COLO829 (cell line): ENCODE results near the gene ERI3.
"Not testable (repeated sequence)": the region's sequence is repeated elsewhere in the genome, so short reads cannot be mapped to it uniquely, and the experiment has no call there.

Experiments used
- DNase-seq: peaks from one replicate; pipeline ENCODE4 v3.0.0; 2012; ENCODE audit warnings: low spot score

The ERI3 gene

DNA sequence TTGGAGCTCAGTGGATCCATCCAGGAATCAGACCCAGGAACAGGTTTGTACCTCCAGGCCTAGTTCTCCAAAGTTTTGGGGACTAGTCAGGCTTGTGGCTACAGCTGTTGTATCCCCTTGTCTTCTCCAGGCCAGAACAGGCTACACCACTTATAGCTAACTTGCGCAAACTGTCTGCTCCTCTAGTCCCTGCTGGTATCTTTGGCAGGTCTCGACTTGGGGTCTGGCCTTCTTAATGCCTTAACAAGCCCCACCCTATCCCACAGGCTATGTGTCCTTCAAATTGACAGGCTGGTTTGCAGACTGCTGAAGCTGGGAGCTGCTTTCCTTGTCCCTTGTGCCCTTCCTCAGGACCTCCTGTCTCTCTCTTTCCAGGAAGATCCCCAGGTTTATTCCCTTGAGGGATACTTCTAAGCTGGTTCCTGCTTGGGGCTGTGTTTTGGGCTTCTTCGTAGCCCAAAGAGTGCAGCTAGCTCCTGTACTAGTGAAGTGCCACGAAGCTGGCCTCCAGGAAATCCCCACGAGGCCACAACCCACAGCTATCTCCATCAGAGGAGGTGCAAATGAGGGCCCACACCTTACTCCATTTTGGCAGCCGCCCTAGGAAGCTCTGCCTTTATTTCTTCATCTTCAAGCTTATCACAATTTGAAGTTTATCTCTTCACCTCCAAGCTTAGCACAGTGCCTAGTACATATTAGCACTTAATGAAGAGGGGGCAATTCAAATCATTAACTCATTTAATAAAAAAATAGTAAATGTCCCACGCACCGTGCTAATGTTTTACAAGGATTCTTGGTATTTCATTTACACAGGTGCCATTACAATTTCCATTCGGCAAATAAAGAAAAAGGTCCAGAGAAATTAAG, 142.5 kb downstream of the ERI3 start:
- no peak for DNase-seq

DNA sequence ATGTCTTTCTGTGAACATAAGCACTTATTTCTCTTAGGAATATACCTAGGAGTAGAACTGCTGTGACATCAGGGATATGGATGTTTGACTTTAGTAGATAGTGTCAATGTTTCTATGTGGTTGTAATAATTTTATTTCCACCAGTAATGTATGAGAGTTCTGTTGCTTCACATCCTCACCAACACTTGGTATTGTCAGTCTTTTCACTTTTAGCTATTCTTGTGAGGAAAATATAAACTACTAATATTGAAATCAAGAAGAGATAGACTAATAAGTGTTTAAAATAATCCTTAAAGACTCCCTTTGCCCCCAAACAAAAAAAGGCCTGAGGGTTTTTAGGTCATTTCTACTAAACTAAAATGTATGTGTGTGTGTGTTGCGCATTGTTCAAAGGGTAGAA, 144.5 kb downstream of the ERI3 start:
- DNase-seq, result no peak

DNA sequence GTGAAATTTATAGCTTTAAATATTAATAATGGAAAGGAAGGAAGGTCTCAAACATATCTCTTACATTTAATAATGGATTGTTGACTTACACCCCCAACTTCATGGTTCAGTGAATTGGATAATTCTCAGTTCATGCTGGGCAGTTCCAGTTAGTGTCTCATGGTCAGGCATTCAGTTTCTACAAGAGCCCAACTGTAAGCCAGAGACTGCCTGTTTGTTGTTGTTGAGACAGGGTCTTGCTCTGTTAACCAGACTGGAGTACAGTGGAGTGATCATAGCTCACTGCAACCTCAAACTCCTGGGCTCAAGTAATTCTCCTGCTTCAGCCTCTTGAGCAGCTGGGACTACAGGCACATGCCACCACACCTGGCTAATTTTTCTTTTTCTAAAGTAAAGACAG, 146.8 kb downstream of the ERI3 start:
- DNase-seq, result no peak

DNA sequence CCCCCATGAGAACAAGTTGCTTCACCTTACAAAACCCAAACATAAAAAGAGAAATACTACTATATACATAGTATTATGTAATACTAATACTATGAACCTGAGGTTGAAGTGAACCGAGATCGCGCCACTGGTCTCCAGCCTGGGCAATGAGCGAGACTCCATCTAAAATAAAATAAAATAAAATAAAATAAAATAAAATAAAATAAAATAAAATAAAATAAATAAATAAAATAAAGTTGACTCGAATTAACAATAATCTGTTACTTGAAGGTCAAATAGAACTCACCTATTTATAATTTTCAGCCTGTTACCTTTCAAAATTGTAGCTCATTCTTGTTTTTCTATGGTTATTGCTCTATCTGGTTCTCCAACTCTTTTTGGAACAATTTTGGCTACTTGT, 148.5 kb downstream of the ERI3 start:
- not testable (repeated sequence) for DNase-seq

DNA sequence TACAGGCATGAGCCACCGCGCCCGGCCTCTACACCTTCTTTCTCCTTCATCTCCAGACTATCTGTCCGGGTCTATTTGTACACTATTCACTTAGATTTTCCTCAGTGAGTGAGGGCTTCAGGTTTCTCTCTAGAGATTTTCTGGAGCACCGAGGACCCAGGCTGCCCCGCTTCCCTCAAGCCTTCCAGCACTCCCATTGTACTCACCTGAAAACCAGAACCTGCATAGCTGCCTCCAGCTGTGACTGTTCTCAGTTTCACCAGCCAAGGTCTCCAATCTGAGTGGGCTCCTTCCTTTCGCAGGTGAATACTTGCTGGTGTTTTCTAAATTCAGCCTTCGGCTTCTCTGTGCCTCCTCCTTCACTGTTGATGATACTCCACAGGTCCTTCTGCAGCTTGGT, 154.7 kb downstream of the ERI3 start:
- no peak for DNase-seq

DNA sequence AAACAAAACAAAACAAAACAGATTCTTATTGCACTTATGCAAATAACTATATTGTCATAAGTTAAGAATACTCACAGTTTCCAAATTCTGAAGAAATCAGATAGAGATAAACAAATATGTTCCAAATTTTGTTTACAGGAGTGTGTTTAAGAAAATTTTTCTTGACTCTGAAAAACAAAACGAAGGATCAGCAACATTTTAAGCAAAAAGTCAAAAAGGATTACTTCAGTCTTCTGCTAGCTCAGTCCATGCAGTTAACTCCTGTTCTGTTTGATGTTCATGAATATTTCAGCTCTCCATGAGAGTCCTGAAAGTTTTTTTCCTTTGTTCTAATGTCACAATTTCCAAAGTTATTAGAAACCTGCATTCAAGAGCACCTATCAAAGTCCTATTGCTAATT, 180.4 kb downstream of the ERI3 start:
- no peak for DNase-seq
